OCI-LY7 (cell line): Measurements from ENCODE around the gene SEC61A1. TPM values are rescaled to one million over a fixed set of nuclear protein-coding genes. Genes with fewer than 3 reads are reported as not detected.

Experiments used
- BruUV-seq: library from RNA; stranded (reverse); fragments of 400-500 nt; replicated peaks from 2 replicates; lab custom pipeline; 2021; lab: Mats Ljungman, UMichigan
- CTCF ChIA-PET: fragments of 300-600 bp; sonication (Branson Sonifier 250); formaldehyde crosslinking; loops from one replicate; lab custom pipeline; 2022; ENCODE audit warnings: antibody characterized with exemption; ENCODE audit not compliant: unreplicated experiment; lab: Charles Lee
- POLR2A ChIA-PET: fragments of 300-600 bp; sonication (Branson Sonifier 250); formaldehyde crosslinking; loops from one replicate; lab custom pipeline; 2022; ENCODE audit warnings: antibody characterized with exemption; lab: Charles Lee
- DNase-seq: peaks from one replicate; pipeline ENCODE4 v3.0.0-alpha.2; 2015; ENCODE audit warnings: low spot score
- H2AFZ ChIP-seq: fragments of 200-600 bp; sonication (generic), shearing (Covaris generic); 2 replicates; pipeline ENCODE4 v1.6.1; 2014; ENCODE audit warnings: mild to moderate bottlenecking, antibody characterized with exemption, low read length, moderate library complexity
- H3K27ac ChIP-seq: fragments of 200-600 bp; sonication (generic); 2 replicates; pipeline ENCODE4 v1.5.1; 2014; ENCODE audit warnings: mixed run types, low read depth, mild to moderate bottlenecking, moderate library complexity, low read length, inconsistent platforms; ENCODE audit not compliant: poor library complexity, severe bottlenecking
- H3K36me3 ChIP-seq: fragments of 200-600 bp; sonication (generic); 2 replicates; pipeline ENCODE4 v1.6.1; 2014; ENCODE audit warnings: mild to moderate bottlenecking, antibody characterized with exemption, low read length, moderate library complexity, mixed read lengths; ENCODE audit not compliant: insufficient read depth
- H3K4me1 ChIP-seq: fragments of 200-600 bp; sonication (generic); 2 replicates; pipeline ENCODE4 v1.5.1; 2014; ENCODE audit warnings: mild to moderate bottlenecking, low read length; ENCODE audit not compliant: insufficient read depth, poor library complexity, severe bottlenecking
- H3K4me2 ChIP-seq: fragments of 200-600 bp; sonication (generic); 2 replicates; pipeline ENCODE4 v1.6.1; 2014; ENCODE audit warnings: mild to moderate bottlenecking, low read length
- H3K4me3 ChIP-seq: fragments of 200-600 bp; sonication (generic); 2 replicates; pipeline ENCODE4 v1.5.1; 2014; ENCODE audit warnings: mild to moderate bottlenecking, low read depth, low read length; ENCODE audit not compliant: poor library complexity, severe bottlenecking
- H3K79me2 ChIP-seq: fragments of 200-600 bp; sonication (generic); 2 replicates; pipeline ENCODE4 v1.6.1; 2016; ENCODE audit warnings: low read depth, mild to moderate bottlenecking, low read length, moderate library complexity, mixed read lengths; ENCODE audit not compliant: insufficient read depth
- H3K9me2 ChIP-seq: fragments of 200-600 bp; sonication (generic); 2 replicates; pipeline ENCODE4 v1.6.1; 2016; ENCODE audit warnings: mild to moderate bottlenecking, low read length, mixed read lengths; ENCODE audit not compliant: insufficient read depth
- H3K9me3 ChIP-seq: fragments of 200-600 bp; sonication (generic); 2 replicates; pipeline ENCODE4 v1.6.1; 2014; ENCODE audit warnings: mild to moderate bottlenecking, mixed run types, low read length, mixed read lengths
- H4K20me1 ChIP-seq: fragments of 200-600 bp; sonication (generic); 2 replicates; pipeline ENCODE4 v1.6.1; 2014; ENCODE audit warnings: mild to moderate bottlenecking, antibody characterized with exemption, low read length, moderate library complexity, mixed read lengths; ENCODE audit not compliant: insufficient read depth
- EZH2phosphoT487 ChIP-seq: fragments of 200-600 bp; sonication (generic); IDR thresholded peaks from 2 replicates; pipeline ENCODE4 v1.6.1; 2018; ENCODE audit warnings: low read depth, borderline replicate concordance, mild to moderate bottlenecking, mixed run types, antibody characterized with exemption, low read length, moderate library complexity, mixed read lengths
- intact Hi-C: fragments of 100-400 bp; cut with micrococcal nuclease; formaldehyde crosslinking; loops from one replicate; pipeline ENCODE4 v1.10.0; 2022; ENCODE audit not compliant: unreplicated experiment
- total RNA-seq, 2 experiments: library from RNA; depleted of rRNA in 1 of 2; stranded (reverse); fragments of >200 nt in 1 of 2; shearing (Covaris generic) in 1 of 2; gene quantifications; 2 replicates each; pipeline ENCODE4 v1.2.3, GENCODE V29; 2014 to 2022
- TF ChIP-seq, protein P1 (sequence below): fragments of 200-600 bp; sonication (generic); conservative IDR thresholded peaks from 2 replicates; pipeline ENCODE4 v1.5.1; 2014; ENCODE audit warnings: mild to moderate bottlenecking, antibody characterized with exemption, low read length, moderate library complexity, mixed read lengths

The SEC61A1 gene
- total RNA-seq, 2 experiments from 2014 or later = 85.2 to 133 TPM

DNA sequence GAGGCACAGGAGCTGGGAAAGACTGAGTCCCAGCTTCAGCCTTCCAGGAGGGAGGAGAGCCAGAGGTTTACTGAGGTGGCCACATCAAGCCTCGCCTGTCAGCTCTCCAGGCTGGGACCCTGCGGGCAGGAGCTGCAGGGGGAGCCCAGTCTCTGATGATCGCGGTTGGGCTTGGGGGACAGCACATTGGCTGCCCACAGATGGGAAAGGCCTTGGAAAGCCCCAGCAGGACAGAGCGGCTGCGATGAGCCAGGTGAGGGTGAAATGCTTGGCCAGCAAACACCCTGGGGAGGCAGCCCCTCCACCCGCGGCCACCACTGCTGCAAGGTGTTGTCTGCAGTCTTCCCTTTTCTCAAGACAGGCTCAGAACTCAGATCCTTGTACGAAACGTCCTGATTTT is 31.2 kb downstream of the SEC61A1 start:
- H3K4me3 ChIP-seq = no peak overlapping the region
- CTCF ChIA-PET = no interaction called here

DNA sequence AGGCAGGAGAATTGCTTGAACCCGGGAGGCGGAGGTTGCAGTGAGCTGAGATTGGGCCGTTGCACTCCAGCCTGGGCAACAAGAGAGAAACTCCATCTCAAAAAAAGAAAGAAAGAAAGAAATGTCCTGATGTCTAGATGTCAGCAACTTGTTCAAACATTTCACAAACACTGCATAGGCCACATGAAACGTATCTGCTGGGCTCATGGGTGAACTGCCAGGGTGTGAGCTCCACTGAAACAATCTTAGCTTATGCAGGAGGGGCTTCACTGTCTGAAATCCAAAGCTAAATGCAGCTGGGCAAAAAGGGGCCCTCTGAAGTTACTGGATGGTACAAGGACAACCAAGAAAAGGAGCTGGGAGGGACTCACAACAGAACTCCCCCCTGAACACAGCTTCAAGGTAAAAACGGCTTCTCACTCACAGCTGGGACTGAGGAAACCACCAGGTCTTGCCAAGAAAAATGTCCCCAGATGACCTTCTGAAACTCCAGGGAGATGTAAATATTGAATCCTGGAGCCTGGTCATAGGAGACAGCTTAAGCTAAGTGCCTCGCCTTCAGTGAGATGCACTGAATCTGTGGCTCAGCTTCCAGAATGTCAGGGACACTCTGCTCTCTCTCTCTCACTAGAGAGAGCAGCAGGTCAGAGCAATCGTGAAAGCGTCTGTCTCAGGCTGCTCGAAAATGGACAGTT is 31.9 kb downstream of the SEC61A1 start:
- BruUV-seq = no TSS peak
- no peaks in the 10 kb centered on the region for H3K9me2 ChIP-seq
- H3K79me2 ChIP-seq = 0 out of 2 replicates have a peak, but pooled peaks cover 2% of the 10 kb centered on the region
- H3K4me3 ChIP-seq = no peak overlapping the region
- intact Hi-C loops = no loop called here
- no peaks in the 10 kb centered on the region for H4K20me1 ChIP-seq
- POLR2A ChIA-PET = interaction anchor here (0.5 to 1.0 kb wide), 3 partner anchors 15 to 445 kb away, joined by 3 to 8 read pairs (median 6); no protein-coding TSS in a partner anchor
- CTCF ChIA-PET = no interaction called here
- H3K27ac ChIP-seq = no peak overlapping the region
- peaks cover 96% of the 10 kb centered on the region for H3K36me3 ChIP-seq
- DNase-seq = no peak
- no peaks in the 10 kb centered on the region for H3K4me1 ChIP-seq
- H3K9me3 ChIP-seq = no peaks in the 10 kb centered on the region
- H2AFZ ChIP-seq = no peak overlapping the region
- H3K4me2 ChIP-seq = no peak overlapping the region
- no peak for TF ChIP-seq EZH2phosphoT487
- TF ChIP-seq, protein P1, sequence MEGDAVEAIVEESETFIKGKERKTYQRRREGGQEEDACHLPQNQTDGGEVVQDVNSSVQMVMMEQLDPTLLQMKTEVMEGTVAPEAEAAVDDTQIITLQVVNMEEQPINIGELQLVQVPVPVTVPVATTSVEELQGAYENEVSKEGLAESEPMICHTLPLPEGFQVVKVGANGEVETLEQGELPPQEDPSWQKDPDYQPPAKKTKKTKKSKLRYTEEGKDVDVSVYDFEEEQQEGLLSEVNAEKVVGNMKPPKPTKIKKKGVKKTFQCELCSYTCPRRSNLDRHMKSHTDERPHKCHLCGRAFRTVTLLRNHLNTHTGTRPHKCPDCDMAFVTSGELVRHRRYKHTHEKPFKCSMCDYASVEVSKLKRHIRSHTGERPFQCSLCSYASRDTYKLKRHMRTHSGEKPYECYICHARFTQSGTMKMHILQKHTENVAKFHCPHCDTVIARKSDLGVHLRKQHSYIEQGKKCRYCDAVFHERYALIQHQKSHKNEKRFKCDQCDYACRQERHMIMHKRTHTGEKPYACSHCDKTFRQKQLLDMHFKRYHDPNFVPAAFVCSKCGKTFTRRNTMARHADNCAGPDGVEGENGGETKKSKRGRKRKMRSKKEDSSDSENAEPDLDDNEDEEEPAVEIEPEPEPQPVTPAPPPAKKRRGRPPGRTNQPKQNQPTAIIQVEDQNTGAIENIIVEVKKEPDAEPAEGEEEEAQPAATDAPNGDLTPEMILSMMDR = no peak

More for the DNA sequence above, 31.2 kb downstream of the SEC61A1 start:
- Histone ChIP-seq H3K9me2 (no peaks in the 10 kb centered on the region), H3K79me2 (no peaks in the 10 kb centered on the region), H3K9me3 (no peaks in the 10 kb centered on the region), H2AFZ (no peak overlapping the region), H3K36me3 (peaks cover 96% of the 10 kb centered on the region), H3K4me2 (no peak overlapping the region), H3K27ac (no peak overlapping the region), H3K4me1 (no peaks in the 10 kb centered on the region), H4K20me1 (no peaks in the 10 kb centered on the region)
- no peak for DNase-seq
- BruUV-seq = no TSS peak
- POLR2A ChIA-PET = interaction anchor here (0.5 kb wide), 1 partner anchor 446 kb away, joined by 8 read pairs; no protein-coding TSS in a partner anchor
- intact Hi-C loops = no loop called here
- TF ChIP-seq, protein P1 = no peak
- TF ChIP-seq EZH2phosphoT487 = no peak

DNA sequence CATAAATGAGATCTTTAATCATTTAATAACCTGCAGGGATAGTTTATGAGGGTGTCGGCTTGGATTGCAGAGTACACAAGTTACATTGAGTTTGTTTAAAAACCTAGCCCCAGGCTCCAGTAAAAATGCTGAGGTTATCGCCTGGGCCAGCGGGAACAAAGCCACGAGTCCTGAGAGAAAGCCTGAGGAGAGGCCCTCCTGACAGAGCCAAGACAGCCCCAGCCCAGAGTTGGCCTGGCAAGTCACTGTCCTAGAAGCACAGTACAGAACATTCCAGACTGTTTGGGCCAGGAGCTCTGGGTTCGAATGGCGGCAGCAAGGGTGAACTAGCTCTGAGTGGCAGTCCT is 32.4 kb downstream of the SEC61A1 start:
- Histone ChIP-seq H3K4me2 (no peak overlapping the region), H3K4me1 (no peaks in the 10 kb centered on the region), H3K27ac (no peak overlapping the region), H3K36me3 (peaks cover 96% of the 10 kb centered on the region), H3K9me3 (no peaks in the 10 kb centered on the region), H3K4me3 (no peak overlapping the region), H2AFZ (no peak overlapping the region), H3K9me2 (no peaks in the 10 kb centered on the region), H4K20me1 (no peaks in the 10 kb centered on the region), H3K79me2 (0 out of 2 replicates have a peak, but pooled peaks cover 3% of the 10 kb centered on the region)
- intact Hi-C loops = no loop called here
- no TSS peak for BruUV-seq
- CTCF ChIA-PET = no interaction called here
- TF ChIP-seq, protein P1 = no peak
- TF ChIP-seq EZH2phosphoT487 = no peak
- DNase-seq = no peak
- POLR2A ChIA-PET = interaction anchor here (1.0 kb wide), 2 partner anchors 15 to 24 kb away, joined by 3 to 6 read pairs; no protein-coding TSS in a partner anchor
